ENCODE results near the gene HIC1.

GRCh38 chr17:2106308-2106955 lies 51.5 kb downstream of the HIC1 start:
- TF ChIP-seq CSDC2 (CRISPR knock-in tag; IDR thresholded peaks at IDR 0.05), result no peak
- no peak for TF ChIP-seq ZNF8 (CRISPR knock-in tag; IDR thresholded peaks at IDR 0.05)
- TF ChIP-seq RARB (CRISPR knock-in tag; IDR thresholded peaks at IDR 0.05), result no peak
- TF ChIP-seq BACH2 (CRISPR knock-in tag; IDR thresholded peaks at IDR 0.05; ENCODE audit: borderline replicate concordance), result no peak
- no peak for TF ChIP-seq ARNTL (CRISPR knock-in tag; IDR thresholded peaks at IDR 0.05; ENCODE audit: borderline replicate concordance, low read depth)
- no peak for TF ChIP-seq PATZ1 (CRISPR knock-in tag; IDR thresholded peaks at IDR 0.05; ENCODE audit: borderline replicate concordance)
- TF ChIP-seq ZNF565 (CRISPR knock-in tag; conservative IDR thresholded peaks at IDR 0.05; ENCODE audit: low read depth), result no peak
- no peak for TF ChIP-seq CREB5 (CRISPR knock-in tag; IDR thresholded peaks at IDR 0.05; ENCODE audit: low read depth)
